ENCODE measurements around the gene AK5. TPM values are rescaled to one million over a fixed set of nuclear protein-coding genes. Genes with fewer than 3 reads are reported as not detected.

AK5 gene
- total RNA-seq, 1 donor from 2014 or later = not detected

- Mint-ChIP-seq H3K4me1 (ENCODE audit: unreplicated experiment) (no peaks in the 10 kb centered on the region), H3K27ac (ENCODE audit: unreplicated experiment) (no peak overlapping the region), H3K4me3 (ENCODE audit: unreplicated experiment) (no peak overlapping the region), H3K27me3 (ENCODE audit: unreplicated experiment) (no peaks in the 10 kb centered on the region), H3K9me3 (ENCODE audit: unreplicated experiment) (no peaks in the 10 kb centered on the region), H3K36me3 (ENCODE audit: low read depth, unreplicated experiment) (peaks cover 4% of the 10 kb centered on the region)
- DNase-seq (ENCODE audit: low spot score) = no peak
- TF ChIP-seq CTCF (IDR thresholded peaks at IDR 0.05; ENCODE audit: unreplicated experiment) = peak; percentile 66
Measured at GRCh38 chr1:77579547-77579946, 297.7 kb downstream of the AK5 start.

GRCh38 chr1:77582905-77583304 is 301.1 kb downstream of the AK5 start:
- Mint-ChIP-seq H3K9me3 (ENCODE audit: unreplicated experiment) (no peaks in the 10 kb centered on the region), H3K4me1 (ENCODE audit: unreplicated experiment) (no peaks in the 10 kb centered on the region), H3K27me3 (ENCODE audit: unreplicated experiment) (no peaks in the 10 kb centered on the region), H3K27ac (ENCODE audit: unreplicated experiment) (no peak overlapping the region), H3K4me3 (ENCODE audit: unreplicated experiment) (no peak overlapping the region), H3K36me3 (ENCODE audit: low read depth, unreplicated experiment) (peaks cover 8% of the 10 kb centered on the region)
- TF ChIP-seq CTCF (IDR thresholded peaks at IDR 0.05; ENCODE audit: unreplicated experiment) = no peak
- no peak for DNase-seq (ENCODE audit: low spot score)

- H3K4me3 Mint-ChIP-seq (ENCODE audit: unreplicated experiment) = no peak overlapping the region
- no peak overlapping the region for H3K27ac Mint-ChIP-seq (ENCODE audit: unreplicated experiment)
- H3K36me3 Mint-ChIP-seq (ENCODE audit: low read depth, unreplicated experiment) = peaks cover 8% of the 10 kb centered on the region
- no peak for DNase-seq (ENCODE audit: low spot score)
- H3K4me1 Mint-ChIP-seq (ENCODE audit: unreplicated experiment) = no peaks in the 10 kb centered on the region
- no peak for TF ChIP-seq CTCF (IDR thresholded peaks at IDR 0.05; ENCODE audit: unreplicated experiment)
- no peaks in the 10 kb centered on the region for H3K27me3 Mint-ChIP-seq (ENCODE audit: unreplicated experiment)
- H3K9me3 Mint-ChIP-seq (ENCODE audit: unreplicated experiment) = no peaks in the 10 kb centered on the region
Measured at GRCh38 chr1:77583483-77583882, 301.7 kb downstream of the AK5 start.

- Mint-ChIP-seq H3K9me3 (ENCODE audit: unreplicated experiment) (no peaks in the 10 kb centered on the region), H3K36me3 (ENCODE audit: low read depth, unreplicated experiment) (peaks cover 4% of the 10 kb centered on the region), H3K27me3 (ENCODE audit: unreplicated experiment) (no peaks in the 10 kb centered on the region), H3K27ac (ENCODE audit: unreplicated experiment) (no peak overlapping the region), H3K4me3 (ENCODE audit: unreplicated experiment) (no peak overlapping the region), H3K4me1 (ENCODE audit: unreplicated experiment) (no peaks in the 10 kb centered on the region)
- no peak for TF ChIP-seq CTCF (IDR thresholded peaks at IDR 0.05; ENCODE audit: unreplicated experiment)
- DNase-seq (ENCODE audit: low spot score) = no peak
Measured at GRCh38 chr1:77584884-77585283, 303.1 kb downstream of the AK5 start.

- Mint-ChIP-seq H3K27ac (ENCODE audit: unreplicated experiment) (no peak overlapping the region), H3K4me3 (ENCODE audit: unreplicated experiment) (no peak overlapping the region), H3K27me3 (ENCODE audit: unreplicated experiment) (no peaks in the 10 kb centered on the region), H3K4me1 (ENCODE audit: unreplicated experiment) (no peaks in the 10 kb centered on the region), H3K36me3 (ENCODE audit: low read depth, unreplicated experiment) (peaks cover 4% of the 10 kb centered on the region), H3K9me3 (ENCODE audit: unreplicated experiment) (no peaks in the 10 kb centered on the region)
- TF ChIP-seq CTCF (IDR thresholded peaks at IDR 0.05; ENCODE audit: unreplicated experiment) = no peak
- DNase-seq (ENCODE audit: low spot score) = no peak
Measured at GRCh38 chr1:77585610-77586314, 303.9 kb downstream of the AK5 start.

All from endothelial cell (in vitro differentiated cells).